WTC11 (cell line): ENCODE results near the gene CALHM4. TPM values are rescaled to one million over a fixed set of nuclear protein-coding genes. Genes with fewer than 3 reads are reported as not detected.
A peak's percentile ranks its signal among the peaks of the same experiment; 100 is the strongest.

Source experiments
- ATAC-seq: fragments of 200-7000 bp; cut with Tn5 transposase; 2 replicates; pipeline ENCODE4 v1.10.0; 2021; ENCODE audit warnings: mild to moderate bottlenecking, moderate library complexity
- CTCF ChIA-PET: fragments of 300-600 bp; sonication (Branson Sonifier 250); formaldehyde crosslinking; loops from one replicate; lab custom pipeline; 2021; ENCODE audit warnings: antibody characterized with exemption; lab: Charles Lee
- POLR2A ChIA-PET: fragments of 350-600 bp; sonication (Branson Sonifier 250); formaldehyde crosslinking; loops from one replicate; lab custom pipeline; 2021; ENCODE audit warnings: antibody characterized with exemption; lab: Charles Lee
- DNase-seq: peaks from one replicate; pipeline ENCODE4 v3.0.0; 2021; ENCODE audit warnings: low spot score
- H3K27ac Mint-ChIP-seq: 2 replicates; pipeline ENCODE4 v1.8.0; 2021; ENCODE audit warnings: mixed read lengths
- H3K27me3 Mint-ChIP-seq: 2 replicates; pipeline ENCODE4 v1.8.0; 2021; ENCODE audit warnings: low read depth, mild to moderate bottlenecking, moderate library complexity, mixed read lengths
- H3K36me3 Mint-ChIP-seq: 2 replicates; pipeline ENCODE4 v1.8.0; 2021; ENCODE audit warnings: mixed read lengths
- H3K4me1 Mint-ChIP-seq: 2 replicates; pipeline ENCODE4 v1.8.0; 2022; ENCODE audit warnings: mixed read lengths
- H3K4me3 Mint-ChIP-seq: 2 replicates; pipeline ENCODE4 v1.8.0; 2021; ENCODE audit warnings: mild to moderate bottlenecking, moderate library complexity, mixed read lengths
- H3K9me3 Mint-ChIP-seq: 2 replicates; pipeline ENCODE4 v1.8.0; 2021; ENCODE audit warnings: mixed read lengths
- AFF4 ChIP-seq: sonication (generic); formaldehyde crosslinking; IDR thresholded peaks from 2 replicates; pipeline ENCODE4 v1.8.1; 2023; ENCODE audit warnings: mild to moderate bottlenecking, missing genetic modification reagents, borderline replicate concordance
- ARID4B ChIP-seq: sonication (generic); formaldehyde crosslinking; IDR thresholded peaks from 2 replicates; pipeline ENCODE4 v1.8.0; 2023; ENCODE audit warnings: missing genetic modification reagents, mild to moderate bottlenecking, borderline replicate concordance
- CREM ChIP-seq: sonication (generic); formaldehyde crosslinking; IDR thresholded peaks from 2 replicates; pipeline ENCODE4 v1.8.1; 2022; ENCODE audit warnings: mild to moderate bottlenecking, missing genetic modification reagents, moderate library complexity
- E2F5 ChIP-seq: sonication (generic); formaldehyde crosslinking; IDR thresholded peaks from 2 replicates; pipeline ENCODE4 v1.8.1; 2022; ENCODE audit warnings: mild to moderate bottlenecking, moderate library complexity, missing genetic modification reagents
- EMX1 ChIP-seq: fragments of 250-450 bp; sonication (Bioruptor Pico); IDR thresholded peaks from 2 replicates; pipeline ENCODE4 v1.8.0; 2021; ENCODE audit warnings: mild to moderate bottlenecking
- ESRRA ChIP-seq: sonication (generic); formaldehyde crosslinking; IDR thresholded peaks from 2 replicates; pipeline ENCODE4 v1.8.1; 2022; ENCODE audit warnings: mild to moderate bottlenecking, missing genetic modification reagents, borderline replicate concordance
- FOXP1 ChIP-seq: sonication (generic); formaldehyde crosslinking; IDR thresholded peaks from 2 replicates; pipeline ENCODE4 v1.8.0; 2022; ENCODE audit warnings: missing genetic modification reagents, mild to moderate bottlenecking, moderate library complexity, borderline replicate concordance
- GTF2I ChIP-seq: fragments of 250-450 bp; sonication (Bioruptor Pico); conservative IDR thresholded peaks from 2 replicates; pipeline ENCODE4 v1.4.0; 2021; ENCODE audit warnings: mild to moderate bottlenecking
- JUN ChIP-seq: sonication (generic); formaldehyde crosslinking; IDR thresholded peaks from 2 replicates; pipeline ENCODE4 v1.8.0; 2023; ENCODE audit warnings: mild to moderate bottlenecking, missing genetic modification reagents
- MAX ChIP-seq: sonication (generic); formaldehyde crosslinking; IDR thresholded peaks from 2 replicates; pipeline ENCODE4 v1.8.0; 2022; ENCODE audit warnings: mild to moderate bottlenecking, missing genetic modification reagents
- NFE2L1 ChIP-seq: sonication (generic); formaldehyde crosslinking; IDR thresholded peaks from 2 replicates; pipeline ENCODE4 v1.8.1; 2023; ENCODE audit warnings: missing genetic modification reagents
- NR2C2 ChIP-seq: sonication (generic); formaldehyde crosslinking; IDR thresholded peaks from 2 replicates; pipeline ENCODE4 v1.8.0; 2022; ENCODE audit warnings: mild to moderate bottlenecking, missing genetic modification reagents
- RELA ChIP-seq: sonication (generic); formaldehyde crosslinking; IDR thresholded peaks from 2 replicates; pipeline ENCODE4 v1.8.1; 2022; ENCODE audit warnings: missing genetic modification reagents, mild to moderate bottlenecking, borderline replicate concordance
- SMAD4 ChIP-seq: sonication (generic); formaldehyde crosslinking; IDR thresholded peaks from 2 replicates; pipeline ENCODE4 v1.8.0; 2022; ENCODE audit warnings: mild to moderate bottlenecking, missing genetic modification reagents
- SOX15 ChIP-seq: fragments of 250-450 bp; sonication (Bioruptor Pico); IDR thresholded peaks from 2 replicates; pipeline ENCODE4 v1.9.0; 2021; ENCODE audit warnings: mild to moderate bottlenecking
- TCF7 ChIP-seq: sonication (generic); formaldehyde crosslinking; IDR thresholded peaks from 2 replicates; pipeline ENCODE4 v1.8.0; 2022; ENCODE audit warnings: mild to moderate bottlenecking, low read depth, missing genetic modification reagents, moderate library complexity
- ZMAT4 ChIP-seq: fragments of 250-450 bp; sonication (Bioruptor Pico); IDR thresholded peaks from 2 replicates; pipeline ENCODE4 v1.9.0; 2021; ENCODE audit warnings: mild to moderate bottlenecking
- total RNA-seq: library from RNA; stranded (reverse); gene quantifications from 3 replicates; pipeline ENCODE4 v1.2.3, GENCODE V29; 2021
- TF ChIP-seq, protein P1 (sequence below): sonication (generic); formaldehyde crosslinking; IDR thresholded peaks from 2 replicates; pipeline ENCODE4 v1.8.0; 2023; ENCODE audit warnings: missing genetic modification reagents

Gene CALHM4
- total RNA-seq, 1 experiment from 2014 or later, result not detected

DNA sequence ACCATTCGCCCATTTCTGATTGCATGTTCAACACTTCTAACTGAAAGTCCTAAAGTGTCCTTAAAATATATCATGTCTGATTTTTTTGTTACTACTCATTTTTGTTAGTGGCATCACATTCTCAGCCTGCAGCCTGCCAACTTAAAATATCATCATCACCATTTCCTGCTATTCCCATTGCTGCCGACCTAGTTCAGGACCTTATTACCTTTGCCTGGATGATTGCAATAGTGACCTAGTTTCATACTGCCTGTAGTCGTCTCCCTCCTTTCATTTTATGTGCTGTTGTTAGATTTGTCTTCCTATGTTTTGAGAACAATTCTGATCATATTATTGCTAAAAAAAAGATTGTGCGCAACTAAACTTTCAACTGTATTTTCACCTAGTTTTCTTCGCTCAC lies 23.9 kb downstream of the CALHM4 start:
- no peaks in the 10 kb centered on the region for H3K9me3 Mint-ChIP-seq
- CTCF ChIA-PET, result no interaction called here
- H3K36me3 Mint-ChIP-seq, result no peaks in the 10 kb centered on the region
- no peak overlapping the region for H3K4me3 Mint-ChIP-seq
- POLR2A ChIA-PET, result no interaction called here
- TF ChIP-seq AFF4 (CRISPR knock-in tag) (no peak), E2F5 (CRISPR knock-in tag) (no peak), NFE2L1 (CRISPR knock-in tag) (no peak), SMAD4 (CRISPR knock-in tag) (no peak), RELA (CRISPR knock-in tag) (no peak), NR2C2 (CRISPR knock-in tag) (no peak)
- TF ChIP-seq, protein P1, sequence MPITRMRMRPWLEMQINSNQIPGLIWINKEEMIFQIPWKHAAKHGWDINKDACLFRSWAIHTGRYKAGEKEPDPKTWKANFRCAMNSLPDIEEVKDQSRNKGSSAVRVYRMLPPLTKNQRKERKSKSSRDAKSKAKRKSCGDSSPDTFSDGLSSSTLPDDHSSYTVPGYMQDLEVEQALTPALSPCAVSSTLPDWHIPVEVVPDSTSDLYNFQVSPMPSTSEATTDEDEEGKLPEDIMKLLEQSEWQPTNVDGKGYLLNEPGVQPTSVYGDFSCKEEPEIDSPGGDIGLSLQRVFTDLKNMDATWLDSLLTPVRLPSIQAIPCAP, result no peak
- H3K27me3 Mint-ChIP-seq, result no peaks in the 10 kb centered on the region
- H3K4me1 Mint-ChIP-seq, result peaks cover 5% of the 10 kb centered on the region
- peak overlapping the region; percentile 19; the same call in 1 of the 2 replicates for H3K27ac Mint-ChIP-seq
- ATAC-seq (no peak), DNase-seq (no peak)

GRCh38 chr6:116578335-116578734 lies 24.8 kb downstream of the CALHM4 start:
- H3K27me3 Mint-ChIP-seq, result no peaks in the 10 kb centered on the region
- CTCF ChIA-PET, result no interaction called here
- H3K36me3 Mint-ChIP-seq, result no peaks in the 10 kb centered on the region
- H3K4me3 Mint-ChIP-seq, result no peak overlapping the region
- no peaks in the 10 kb centered on the region for H3K4me1 Mint-ChIP-seq
- TF ChIP-seq SOX15 (CRISPR knock-in tag) (no peak), ARID4B (CRISPR knock-in tag) (no peak), MAX (CRISPR knock-in tag) (no peak), ZMAT4 (CRISPR knock-in tag) (no peak), JUN (CRISPR knock-in tag) (no peak), ESRRA (no peak), EMX1 (no peak), GTF2I (CRISPR knock-in tag) (no peak), TCF7 (CRISPR knock-in tag) (no peak), CREM (CRISPR knock-in tag) (no peak), FOXP1 (CRISPR knock-in tag) (no peak)
- POLR2A ChIA-PET, result no interaction called here
- H3K9me3 Mint-ChIP-seq, result no peaks in the 10 kb centered on the region
- DNase-seq (no peak), ATAC-seq (no peak)
- H3K27ac Mint-ChIP-seq, result no peak overlapping the region
